HL-60 (cell line): ENCODE results near the gene TUT1.

Experiments used
- DNase-seq, 2 experiments: peaks; one replicate each; pipeline ENCODE4 v3.0.0-alpha.2; 2010 to 2020; ENCODE audit warnings: low read depth in 1 of 2, low spot score in 1 of 2
- H3K27ac ChIP-seq: fragments of 250-450 bp; sonication (Bioruptor Pico); replicated peaks from 2 replicates; pipeline ENCODE4 v1.5.1; 2020; ENCODE audit warnings: mild to moderate bottlenecking, moderate library complexity
- H3K27me3 ChIP-seq: fragments of 250-450 bp; sonication (Bioruptor Pico); 2 replicates; pipeline ENCODE4 v1.5.1; 2021; ENCODE audit warnings: mild to moderate bottlenecking, moderate library complexity; ENCODE audit not compliant: insufficient read depth, poor library complexity, severe bottlenecking
- H3K4me3 ChIP-seq: replicated peaks from 2 replicates; pipeline ENCODE4 v1.5.1; 2011; ENCODE audit warnings: mild to moderate bottlenecking, control low read depth, low read length; ENCODE audit not compliant: insufficient read depth
- GABPA ChIP-seq: IDR thresholded peaks from 2 replicates; pipeline ENCODE4 v1.6.1; 2012; ENCODE audit warnings: low read depth
- POLR2AphosphoS5 ChIP-seq: IDR thresholded peaks from 2 replicates; pipeline ENCODE4 v1.6.1; 2012; ENCODE audit warnings: low read depth
- SPI1 ChIP-seq: IDR thresholded peaks from 2 replicates; pipeline ENCODE4 v1.6.1; 2012; ENCODE audit warnings: low read depth, mild to moderate bottlenecking, borderline replicate concordance
- TF ChIP-seq, protein P1 (sequence below): IDR thresholded peaks from 2 replicates; pipeline ENCODE4 v1.6.1; 2012; ENCODE audit warnings: low read depth; ENCODE audit not compliant: insufficient replicate concordance
- TF ChIP-seq, protein P2 (sequence below): IDR thresholded peaks from one replicate; pipeline ENCODE4 v1.5.1; 2011; ENCODE audit warnings: low read length, control low read depth, inconsistent platforms; ENCODE audit not compliant: insufficient read depth

Gene TUT1

DNA sequence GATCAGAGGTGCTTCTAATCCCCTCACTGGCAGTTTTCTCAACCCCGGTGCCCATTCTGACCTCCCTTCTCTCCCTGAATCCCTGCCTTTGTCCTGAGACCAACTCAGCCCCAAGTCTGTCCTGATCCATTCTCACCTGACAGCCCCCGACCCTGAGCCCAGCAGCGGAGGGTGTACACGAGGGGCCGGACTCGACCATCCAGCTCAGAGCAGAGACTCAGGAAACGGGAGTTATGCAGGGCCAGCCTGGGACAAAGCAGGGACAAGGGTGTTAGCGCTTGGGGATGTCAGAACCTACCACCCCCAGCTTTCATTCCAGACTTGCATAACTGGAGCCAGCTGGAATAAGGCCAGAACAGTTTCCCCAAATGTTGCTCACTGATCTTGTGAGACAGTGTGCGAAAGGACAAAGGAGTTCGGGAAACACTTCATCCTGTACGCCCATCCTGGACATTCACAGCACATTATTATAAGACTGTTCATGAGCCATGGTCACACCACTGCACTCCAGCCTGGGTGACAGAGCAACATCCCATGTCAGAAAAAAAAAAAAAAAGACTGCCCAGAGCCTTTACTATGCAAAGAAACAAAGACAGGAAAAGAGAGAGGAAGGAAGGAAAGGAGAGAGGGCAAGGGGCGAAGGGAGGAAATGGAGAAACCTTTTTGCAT lies 14.1 kb downstream of the TUT1 start:
- TF ChIP-seq, protein P1, sequence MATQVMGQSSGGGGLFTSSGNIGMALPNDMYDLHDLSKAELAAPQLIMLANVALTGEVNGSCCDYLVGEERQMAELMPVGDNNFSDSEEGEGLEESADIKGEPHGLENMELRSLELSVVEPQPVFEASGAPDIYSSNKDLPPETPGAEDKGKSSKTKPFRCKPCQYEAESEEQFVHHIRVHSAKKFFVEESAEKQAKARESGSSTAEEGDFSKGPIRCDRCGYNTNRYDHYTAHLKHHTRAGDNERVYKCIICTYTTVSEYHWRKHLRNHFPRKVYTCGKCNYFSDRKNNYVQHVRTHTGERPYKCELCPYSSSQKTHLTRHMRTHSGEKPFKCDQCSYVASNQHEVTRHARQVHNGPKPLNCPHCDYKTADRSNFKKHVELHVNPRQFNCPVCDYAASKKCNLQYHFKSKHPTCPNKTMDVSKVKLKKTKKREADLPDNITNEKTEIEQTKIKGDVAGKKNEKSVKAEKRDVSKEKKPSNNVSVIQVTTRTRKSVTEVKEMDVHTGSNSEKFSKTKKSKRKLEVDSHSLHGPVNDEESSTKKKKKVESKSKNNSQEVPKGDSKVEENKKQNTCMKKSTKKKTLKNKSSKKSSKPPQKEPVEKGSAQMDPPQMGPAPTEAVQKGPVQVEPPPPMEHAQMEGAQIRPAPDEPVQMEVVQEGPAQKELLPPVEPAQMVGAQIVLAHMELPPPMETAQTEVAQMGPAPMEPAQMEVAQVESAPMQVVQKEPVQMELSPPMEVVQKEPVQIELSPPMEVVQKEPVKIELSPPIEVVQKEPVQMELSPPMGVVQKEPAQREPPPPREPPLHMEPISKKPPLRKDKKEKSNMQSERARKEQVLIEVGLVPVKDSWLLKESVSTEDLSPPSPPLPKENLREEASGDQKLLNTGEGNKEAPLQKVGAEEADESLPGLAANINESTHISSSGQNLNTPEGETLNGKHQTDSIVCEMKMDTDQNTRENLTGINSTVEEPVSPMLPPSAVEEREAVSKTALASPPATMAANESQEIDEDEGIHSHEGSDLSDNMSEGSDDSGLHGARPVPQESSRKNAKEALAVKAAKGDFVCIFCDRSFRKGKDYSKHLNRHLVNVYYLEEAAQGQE, result no peak
- TF ChIP-seq GABPA (no peak), SPI1 (no peak)
- DNase-seq, result no peak
- Histone ChIP-seq H3K27ac (no peak overlapping the region), H3K4me3 (no peak overlapping the region), H3K27me3 (no peaks in the 10 kb centered on the region)

DNA sequence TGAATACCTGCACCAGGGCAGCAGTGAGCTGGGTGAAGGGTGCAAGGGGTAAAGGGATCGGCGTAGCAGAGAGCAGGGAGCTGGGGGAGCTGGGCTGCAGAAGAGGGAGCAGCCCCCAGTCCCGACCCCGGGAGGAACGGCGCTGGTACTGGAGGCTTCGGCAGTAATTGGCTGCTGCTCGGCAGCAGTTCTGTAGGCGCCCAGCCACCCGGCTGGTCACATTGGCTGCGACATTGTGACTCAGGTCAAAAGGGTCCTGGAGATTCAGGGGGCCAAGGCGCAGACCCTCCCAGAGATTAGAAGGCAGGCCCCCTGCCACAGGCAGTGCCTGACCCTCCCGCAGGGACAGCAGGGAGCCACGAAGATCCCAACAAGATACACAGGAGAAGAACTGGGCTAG lies 15.5 kb downstream of the TUT1 start:
- TF ChIP-seq, protein P2, sequence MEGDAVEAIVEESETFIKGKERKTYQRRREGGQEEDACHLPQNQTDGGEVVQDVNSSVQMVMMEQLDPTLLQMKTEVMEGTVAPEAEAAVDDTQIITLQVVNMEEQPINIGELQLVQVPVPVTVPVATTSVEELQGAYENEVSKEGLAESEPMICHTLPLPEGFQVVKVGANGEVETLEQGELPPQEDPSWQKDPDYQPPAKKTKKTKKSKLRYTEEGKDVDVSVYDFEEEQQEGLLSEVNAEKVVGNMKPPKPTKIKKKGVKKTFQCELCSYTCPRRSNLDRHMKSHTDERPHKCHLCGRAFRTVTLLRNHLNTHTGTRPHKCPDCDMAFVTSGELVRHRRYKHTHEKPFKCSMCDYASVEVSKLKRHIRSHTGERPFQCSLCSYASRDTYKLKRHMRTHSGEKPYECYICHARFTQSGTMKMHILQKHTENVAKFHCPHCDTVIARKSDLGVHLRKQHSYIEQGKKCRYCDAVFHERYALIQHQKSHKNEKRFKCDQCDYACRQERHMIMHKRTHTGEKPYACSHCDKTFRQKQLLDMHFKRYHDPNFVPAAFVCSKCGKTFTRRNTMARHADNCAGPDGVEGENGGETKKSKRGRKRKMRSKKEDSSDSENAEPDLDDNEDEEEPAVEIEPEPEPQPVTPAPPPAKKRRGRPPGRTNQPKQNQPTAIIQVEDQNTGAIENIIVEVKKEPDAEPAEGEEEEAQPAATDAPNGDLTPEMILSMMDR, result no peak
- TF ChIP-seq POLR2AphosphoS5 (no peak), GABPA (no peak), SPI1 (no peak)
- TF ChIP-seq, protein P1, result no peak
- Histone ChIP-seq H3K27me3 (no peaks in the 10 kb centered on the region), H3K4me3 (no peak overlapping the region), H3K27ac (no peak overlapping the region)
- DNase-seq, result no peak

DNA sequence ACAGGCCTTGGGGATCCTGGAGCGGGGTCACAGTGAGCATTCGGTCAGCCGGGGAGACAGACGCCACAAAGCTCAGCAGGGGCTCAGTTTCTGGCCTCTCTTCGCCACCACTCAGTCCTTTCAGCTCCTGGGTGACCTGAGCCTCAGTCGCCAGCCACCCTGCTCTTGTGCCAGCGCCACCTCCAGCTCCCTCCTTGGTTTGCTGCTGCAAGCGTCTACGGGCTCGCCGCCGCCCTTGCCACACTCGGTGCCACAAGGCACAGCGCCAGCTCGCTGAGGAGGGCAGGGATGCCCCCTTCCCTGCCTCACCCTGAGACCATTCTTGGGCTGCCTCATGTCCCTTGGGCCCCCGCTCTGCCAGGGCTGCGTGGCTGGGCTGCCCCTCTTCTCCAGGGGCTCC lies 16.2 kb downstream of the TUT1 start:
- H3K27ac ChIP-seq, result peak overlapping the region; percentile 85
- DNase-seq, result peak in 1 of 2 experiments; percentile 46

More for the DNA sequence above, 16.2 kb downstream of the TUT1 start:
- no peaks in the 10 kb centered on the region for H3K27me3 ChIP-seq
- peak overlapping the region; percentile 56 for H3K4me3 ChIP-seq
- TF ChIP-seq GABPA, result no peak
- TF ChIP-seq, protein P2, result no peak
- TF ChIP-seq POLR2AphosphoS5, result no peak; the same call in 1 of the 2 replicates
- no peak for TF ChIP-seq SPI1
- TF ChIP-seq, protein P1, result no peak
